Suprapubic skin (tissue), 3 donors: ENCODE measurements around the gene SYNM.

ENCODE experiments used
- EP300 ChIP-seq: sonication (generic); formaldehyde crosslinking; IDR thresholded peaks from one replicate; pipeline ENCODE4 v1.6.1; 2017; ENCODE audit warnings: antibody characterized with exemption
- POLR2A ChIP-seq, 2 donors: fragments of 450-650 bp; IDR thresholded peaks; one replicate each; pipeline ENCODE4 v1.6.1; 2017; ENCODE audit warnings: antibody characterized with exemption in 2 of 2, mild to moderate bottlenecking in 2 of 2, moderate library complexity in 2 of 2
- TF ChIP-seq, protein P1 (sequence below), 2 donors: fragments of 200-600 bp in 1 of 2; fragments of 450-650 bp in 1 of 2; sonication (generic) in 1 of 2; IDR thresholded peaks; one replicate each; pipeline ENCODE4 v1.5.1; 2016 to 2019; ENCODE audit warnings: antibody characterized with exemption in 2 of 2, mild to moderate bottlenecking in 1 of 2, moderate library complexity in 1 of 2

DNA sequence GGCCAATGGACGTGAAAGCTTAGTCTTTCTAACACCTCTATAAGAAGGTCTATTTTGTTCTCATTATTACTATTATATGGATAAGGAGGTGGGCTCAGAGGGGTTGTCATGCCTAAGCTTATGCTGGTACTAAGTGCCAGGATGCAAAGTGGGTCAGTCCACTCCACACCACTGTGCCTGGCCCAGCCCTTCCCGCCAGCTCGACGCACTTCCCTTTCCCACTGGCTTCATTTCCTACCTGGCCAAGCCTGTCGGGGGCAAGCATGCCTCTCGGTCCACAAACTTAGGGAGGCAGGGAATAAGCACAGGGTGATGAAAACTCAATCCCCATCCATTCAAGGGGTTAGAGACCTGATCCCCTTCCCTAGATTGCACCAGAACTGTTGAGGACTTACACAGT lies 5.9 kb upstream of the SYNM start:
- TF ChIP-seq, protein P1, sequence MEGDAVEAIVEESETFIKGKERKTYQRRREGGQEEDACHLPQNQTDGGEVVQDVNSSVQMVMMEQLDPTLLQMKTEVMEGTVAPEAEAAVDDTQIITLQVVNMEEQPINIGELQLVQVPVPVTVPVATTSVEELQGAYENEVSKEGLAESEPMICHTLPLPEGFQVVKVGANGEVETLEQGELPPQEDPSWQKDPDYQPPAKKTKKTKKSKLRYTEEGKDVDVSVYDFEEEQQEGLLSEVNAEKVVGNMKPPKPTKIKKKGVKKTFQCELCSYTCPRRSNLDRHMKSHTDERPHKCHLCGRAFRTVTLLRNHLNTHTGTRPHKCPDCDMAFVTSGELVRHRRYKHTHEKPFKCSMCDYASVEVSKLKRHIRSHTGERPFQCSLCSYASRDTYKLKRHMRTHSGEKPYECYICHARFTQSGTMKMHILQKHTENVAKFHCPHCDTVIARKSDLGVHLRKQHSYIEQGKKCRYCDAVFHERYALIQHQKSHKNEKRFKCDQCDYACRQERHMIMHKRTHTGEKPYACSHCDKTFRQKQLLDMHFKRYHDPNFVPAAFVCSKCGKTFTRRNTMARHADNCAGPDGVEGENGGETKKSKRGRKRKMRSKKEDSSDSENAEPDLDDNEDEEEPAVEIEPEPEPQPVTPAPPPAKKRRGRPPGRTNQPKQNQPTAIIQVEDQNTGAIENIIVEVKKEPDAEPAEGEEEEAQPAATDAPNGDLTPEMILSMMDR (IDR thresholded peaks at IDR 0.05): no peak
- no peak for TF ChIP-seq POLR2A (IDR thresholded peaks at IDR 0.05)
- TF ChIP-seq EP300: no peak
